Activated CD8-positive, alpha-beta T cell treated with anti-CD3 and anti-CD28 coated beads, Interleukin-2, amount 10 ng/mL, durations not matched to agents 7 days and 5 days (primary cell): ENCODE data around the gene BCS1L. TPM values are rescaled to one million over a fixed set of nuclear protein-coding genes. Genes with fewer than 3 reads are reported as not detected.
A peak's percentile ranks its signal among the peaks of the same experiment; 100 is the strongest.

Source experiments
- ATAC-seq: fragments of 150-1000 bp; cut with Tn5 transposase; one replicate; pipeline ENCODE4 v1.10.0; 2021; ENCODE audit warnings: moderate library complexity
- CTCF ChIA-PET: fragments of 350-600 bp; sonication (Branson Sonifier 250); formaldehyde crosslinking; loops from one replicate; lab custom pipeline; 2021; ENCODE audit warnings: antibody characterized with exemption; lab: Charles Lee
- POLR2A ChIA-PET: fragments of 350-600 bp; sonication (Branson Sonifier 250); formaldehyde crosslinking; loops from one replicate; lab custom pipeline; 2021; ENCODE audit warnings: antibody characterized with exemption; lab: Charles Lee
- DNase-seq: peaks from one replicate; pipeline ENCODE4 v3.0.0-alpha.2; 2020
- H3K27ac Mint-ChIP-seq: one replicate; pipeline ENCODE4 v1.8.0; 2021; ENCODE audit warnings: mild to moderate bottlenecking, mixed read lengths
- H3K27me3 Mint-ChIP-seq: one replicate; pipeline ENCODE4 v1.8.0; 2021; ENCODE audit warnings: low read depth, mixed read lengths
- H3K36me3 Mint-ChIP-seq: one replicate; pipeline ENCODE4 v1.8.0; 2021; ENCODE audit warnings: low read depth, mixed read lengths
- H3K4me1 Mint-ChIP-seq: one replicate; pipeline ENCODE4 v1.8.0; 2021; ENCODE audit warnings: low read depth, mixed read lengths
- H3K4me3 Mint-ChIP-seq: one replicate; pipeline ENCODE4 v1.8.0; 2021; ENCODE audit warnings: mild to moderate bottlenecking, mixed read lengths
- H3K9me3 Mint-ChIP-seq: one replicate; pipeline ENCODE4 v1.8.0; 2022; ENCODE audit warnings: mixed read lengths; ENCODE audit not compliant: insufficient read depth
- total RNA-seq, 2 experiments: library from RNA; stranded (reverse); gene quantifications; one replicate each; pipeline ENCODE4 v1.2.3, GENCODE V29; 2021

Gene BCS1L, protein sequence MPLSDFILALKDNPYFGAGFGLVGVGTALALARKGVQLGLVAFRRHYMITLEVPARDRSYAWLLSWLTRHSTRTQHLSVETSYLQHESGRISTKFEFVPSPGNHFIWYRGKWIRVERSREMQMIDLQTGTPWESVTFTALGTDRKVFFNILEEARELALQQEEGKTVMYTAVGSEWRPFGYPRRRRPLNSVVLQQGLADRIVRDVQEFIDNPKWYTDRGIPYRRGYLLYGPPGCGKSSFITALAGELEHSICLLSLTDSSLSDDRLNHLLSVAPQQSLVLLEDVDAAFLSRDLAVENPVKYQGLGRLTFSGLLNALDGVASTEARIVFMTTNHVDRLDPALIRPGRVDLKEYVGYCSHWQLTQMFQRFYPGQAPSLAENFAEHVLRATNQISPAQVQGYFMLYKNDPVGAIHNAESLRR
- total RNA-seq, result 10 to 100 TPM; 50.1 to 50.5 TPM

DNA sequence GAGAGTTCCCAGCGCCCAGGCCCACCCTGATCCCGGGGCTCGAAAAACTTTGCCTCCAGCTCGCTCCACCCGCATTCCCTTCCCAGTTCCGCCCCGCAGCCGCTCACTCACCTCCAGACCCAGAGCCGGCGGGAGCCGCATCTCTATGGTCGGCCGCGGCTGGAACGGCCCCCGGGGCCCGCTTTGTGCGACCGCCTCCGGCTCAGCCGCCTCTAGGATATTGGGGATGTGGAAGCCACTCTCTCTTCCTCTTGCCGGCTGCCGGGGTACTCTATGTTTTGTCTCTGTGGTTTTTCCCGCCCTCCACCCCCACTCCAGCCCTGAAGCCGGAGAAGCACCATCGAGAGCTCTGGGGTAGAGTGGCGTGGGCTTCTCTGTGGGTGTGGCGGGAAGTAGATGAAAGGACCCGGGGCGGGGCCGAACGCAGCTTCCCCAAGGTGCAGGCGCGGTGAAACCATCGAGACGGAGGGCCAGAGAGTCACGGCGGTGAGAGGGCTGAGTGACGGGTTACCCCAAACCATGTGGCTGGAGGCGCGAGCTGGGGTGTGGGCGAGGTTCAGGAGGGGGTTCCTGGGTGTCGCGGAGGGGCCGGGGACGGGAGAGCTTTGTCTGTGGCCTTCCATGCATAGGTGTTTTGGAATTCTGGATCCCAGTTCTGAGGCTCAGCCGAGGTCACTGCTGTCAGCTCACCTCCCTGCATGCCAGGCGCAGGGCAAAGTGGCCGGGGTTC, at the start of gene BCS1L, which contains the start of gene ZNF142:
Gene BCS1L (plus strand): TSS at position 426 of the 730 bp plus-strand sequence. CDS start 1,305 bp downstream, outside the sequence.
Gene ZNF142 (minus strand): TSS at position 366 of the 730 bp plus-strand sequence. CDS start 3,194 bp downstream, outside the sequence.
- peak; percentile 96 for ATAC-seq
- Mint-ChIP-seq H3K27me3 (no peaks in the 10 kb centered on the region), H3K9me3 (no peaks in the 10 kb centered on the region), H3K27ac (peak within 1 kb of the TSS; percentile 90), H3K36me3 (peaks cover 46% of the 10 kb centered on the region), H3K4me1 (peaks cover 31% of the 10 kb centered on the region), H3K4me3 (peak within 1 kb of the TSS; percentile 90)
- ChIA-PET POLR2A (interaction anchor here (0.7 to 3.6 kb wide), 9 partner anchors 10 to 260 kb away, joined by 3 to 39 read pairs (median 3); partner anchors contain the start of genes CTDSP1, RNF25 and STK36), CTCF (interaction anchor here (0.9 to 5.3 kb wide), 19 partner anchors 8 to 429 kb away, joined by 3 to 62 read pairs (median 4); partner anchors contain the start of genes RNF25, STK36 and TTLL4)
- DNase-seq, result peak; percentile 97

DNA sequence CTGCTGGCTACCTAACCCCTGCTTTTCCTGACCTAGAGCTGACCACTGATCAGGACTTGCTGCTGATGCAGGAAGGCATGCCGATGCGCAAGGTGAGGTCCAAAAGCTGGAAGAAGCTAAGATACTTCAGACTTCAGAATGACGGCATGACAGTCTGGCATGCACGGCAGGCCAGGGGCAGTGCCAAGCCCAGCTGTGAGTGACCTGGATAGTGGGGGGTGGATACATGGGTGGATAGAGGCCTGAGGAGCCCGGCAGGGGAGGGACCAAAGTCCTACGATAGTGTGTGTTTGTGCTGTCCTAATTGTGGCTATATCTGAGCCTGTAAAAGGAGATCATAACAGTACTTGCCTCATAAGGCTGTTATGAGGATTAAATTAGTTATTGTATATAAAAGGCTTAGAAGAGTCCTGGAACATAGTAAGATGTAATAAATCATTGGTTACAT, 43.6 kb upstream of the BCS1L start:
- ATAC-seq (no peak), DNase-seq (no peak)
- H3K36me3 Mint-ChIP-seq, result no peaks in the 10 kb centered on the region
- ChIA-PET POLR2A (interaction anchor here (0.7 kb wide), 1 partner anchor 111 kb away, joined by 4 read pairs; no protein-coding TSS in a partner anchor), CTCF (interaction anchor here (1.2 to 1.3 kb wide), 2 partner anchors 16 to 33 kb away, joined by 3 read pairs; no protein-coding TSS in a partner anchor)
- no peaks in the 10 kb centered on the region for H3K9me3 Mint-ChIP-seq
- peaks cover 2% of the 10 kb centered on the region for H3K27me3 Mint-ChIP-seq
- H3K27ac Mint-ChIP-seq, result no peak overlapping the region
- H3K4me1 Mint-ChIP-seq, result no peaks in the 10 kb centered on the region
- H3K4me3 Mint-ChIP-seq, result no peak overlapping the region

DNA sequence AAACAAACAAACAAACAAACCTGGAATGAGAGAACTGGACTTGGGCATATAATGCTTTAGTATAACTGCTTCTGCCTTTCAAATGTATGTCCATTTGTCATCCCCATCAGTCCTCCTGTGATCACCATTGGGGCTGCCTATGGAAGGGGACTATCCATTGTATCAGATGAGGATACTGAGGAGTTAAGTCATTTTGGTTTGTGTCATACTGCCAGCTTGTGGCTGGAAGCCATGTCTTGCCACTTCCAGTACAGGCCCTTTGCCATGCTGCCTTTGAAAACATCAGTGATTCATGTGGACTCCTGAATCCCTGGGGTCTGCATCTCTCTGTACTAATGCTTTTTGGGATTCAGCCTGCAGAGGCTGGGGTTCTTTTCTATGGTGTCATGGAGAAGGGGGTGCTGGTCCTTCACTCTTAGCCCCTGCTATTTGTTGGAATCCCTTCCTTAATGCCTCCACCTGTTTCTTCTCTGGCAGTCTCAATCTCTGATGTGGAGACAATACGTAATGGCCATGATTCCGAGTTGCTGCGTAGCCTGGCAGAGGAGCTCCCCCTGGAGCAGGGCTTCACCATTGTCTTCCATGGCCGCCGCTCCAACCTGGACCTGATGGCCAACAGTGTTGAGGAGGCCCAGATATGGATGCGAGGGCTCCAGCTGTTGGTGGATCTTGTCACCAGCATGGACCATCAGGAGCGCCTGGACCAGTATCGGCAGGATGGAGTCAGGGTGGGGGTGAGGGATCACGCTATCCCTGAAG, 41.2 kb upstream of the BCS1L start:
- Mint-ChIP-seq H3K4me1 (no peaks in the 10 kb centered on the region), H3K9me3 (no peaks in the 10 kb centered on the region), H3K27me3 (peaks cover 2% of the 10 kb centered on the region), H3K4me3 (no peak overlapping the region), H3K27ac (no peak overlapping the region), H3K36me3 (no peaks in the 10 kb centered on the region)
- no peak for DNase-seq
- ChIA-PET CTCF (no interaction called here), POLR2A (no interaction called here)
- ATAC-seq, result no peak

DNA sequence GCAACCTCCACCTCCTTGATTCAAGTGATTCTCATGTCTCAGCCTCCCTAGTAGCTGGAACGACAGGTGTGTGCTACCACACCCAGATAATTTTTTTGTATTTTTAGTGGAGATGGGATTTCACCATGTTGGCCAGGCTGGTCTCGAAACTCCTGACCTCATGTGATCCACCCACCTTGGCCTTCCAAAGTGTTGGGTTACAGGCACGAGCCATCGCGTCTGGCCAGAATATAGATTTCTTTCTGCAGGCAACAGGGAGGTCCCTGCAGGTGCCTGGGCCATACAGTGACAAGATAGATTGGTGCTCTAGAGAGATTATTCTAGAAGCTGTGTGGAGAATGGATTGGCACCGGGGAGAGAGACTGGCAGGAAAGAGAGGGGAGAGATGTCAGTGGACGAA, 38.5 kb upstream of the BCS1L start:
- no peak for ATAC-seq
- no peaks in the 10 kb centered on the region for H3K36me3 Mint-ChIP-seq
- POLR2A ChIA-PET, result no interaction called here

DNA sequence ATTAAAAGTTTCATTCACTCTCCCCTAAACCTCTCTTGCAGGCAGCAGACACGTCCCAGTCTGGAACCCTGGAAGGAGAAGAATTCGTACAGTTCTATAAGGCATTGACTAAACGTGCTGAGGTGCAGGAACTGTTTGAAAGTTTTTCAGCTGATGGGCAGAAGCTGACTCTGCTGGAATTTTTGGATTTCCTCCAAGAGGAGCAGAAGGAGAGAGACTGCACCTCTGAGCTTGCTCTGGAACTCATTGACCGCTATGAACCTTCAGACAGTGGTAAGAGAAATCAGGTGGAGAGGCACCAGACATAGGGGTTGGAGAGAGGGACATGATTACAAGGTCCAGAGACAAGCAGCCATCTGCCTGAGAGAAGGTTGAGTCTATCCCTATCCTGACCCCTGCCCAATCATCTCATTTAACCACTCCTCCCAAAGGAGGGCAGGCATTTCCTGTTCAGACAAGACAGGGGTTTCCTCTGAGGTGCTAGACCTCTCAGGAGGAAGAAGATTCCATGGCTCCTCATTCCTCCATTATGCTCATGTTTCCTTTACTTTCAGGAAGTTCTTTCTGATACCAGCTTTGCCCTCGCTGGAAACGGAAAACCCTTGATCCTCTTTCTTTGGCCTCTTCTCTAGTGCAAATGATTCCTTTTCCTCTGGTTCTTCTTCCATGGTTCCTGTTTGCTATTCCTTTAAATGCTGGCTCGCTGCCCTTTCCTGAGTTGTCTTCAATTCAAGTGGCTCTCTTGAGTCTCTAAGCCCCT, 36.7 kb upstream of the BCS1L start:
- H3K27ac Mint-ChIP-seq, result no peak overlapping the region
- H3K36me3 Mint-ChIP-seq, result no peaks in the 10 kb centered on the region
- DNase-seq (no peak), ATAC-seq (no peak)
- H3K9me3 Mint-ChIP-seq, result no peaks in the 10 kb centered on the region
- ChIA-PET POLR2A (no interaction called here), CTCF (no interaction called here)
- H3K4me1 Mint-ChIP-seq, result no peaks in the 10 kb centered on the region
- no peaks in the 10 kb centered on the region for H3K27me3 Mint-ChIP-seq
- H3K4me3 Mint-ChIP-seq, result no peak overlapping the region

More for the DNA sequence above, 38.5 kb upstream of the BCS1L start:
- H3K4me3 Mint-ChIP-seq, result no peak overlapping the region
- H3K4me1 Mint-ChIP-seq, result no peaks in the 10 kb centered on the region
- no peaks in the 10 kb centered on the region for H3K9me3 Mint-ChIP-seq
- H3K27me3 Mint-ChIP-seq, result no peaks in the 10 kb centered on the region
- CTCF ChIA-PET, result no interaction called here
- no peak overlapping the region for H3K27ac Mint-ChIP-seq
- DNase-seq, result no peak

DNA sequence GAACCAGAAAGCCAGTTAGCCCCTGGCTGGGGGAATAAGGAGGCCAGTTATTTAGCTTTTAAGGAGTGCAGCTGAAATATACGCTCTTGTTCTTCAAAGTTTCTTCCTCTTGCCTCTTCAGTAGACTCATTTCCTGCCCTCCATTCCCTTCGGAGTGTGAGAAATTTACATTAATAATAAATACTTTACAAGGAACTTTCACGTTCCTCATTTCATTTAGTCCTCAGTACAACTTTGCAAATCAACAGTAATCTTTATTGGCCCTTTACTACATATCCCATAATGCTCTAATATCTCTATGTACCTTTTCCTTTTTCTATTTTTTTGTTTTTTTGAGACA, 36.1 kb upstream of the BCS1L start:
- Mint-ChIP-seq H3K4me3 (no peak overlapping the region), H3K4me1 (no peaks in the 10 kb centered on the region), H3K36me3 (no peaks in the 10 kb centered on the region), H3K9me3 (no peaks in the 10 kb centered on the region), H3K27me3 (no peaks in the 10 kb centered on the region), H3K27ac (no peak overlapping the region)
- DNase-seq (no peak), ATAC-seq (no peak)
- CTCF ChIA-PET, result no interaction called here
- POLR2A ChIA-PET, result no interaction called here

DNA sequence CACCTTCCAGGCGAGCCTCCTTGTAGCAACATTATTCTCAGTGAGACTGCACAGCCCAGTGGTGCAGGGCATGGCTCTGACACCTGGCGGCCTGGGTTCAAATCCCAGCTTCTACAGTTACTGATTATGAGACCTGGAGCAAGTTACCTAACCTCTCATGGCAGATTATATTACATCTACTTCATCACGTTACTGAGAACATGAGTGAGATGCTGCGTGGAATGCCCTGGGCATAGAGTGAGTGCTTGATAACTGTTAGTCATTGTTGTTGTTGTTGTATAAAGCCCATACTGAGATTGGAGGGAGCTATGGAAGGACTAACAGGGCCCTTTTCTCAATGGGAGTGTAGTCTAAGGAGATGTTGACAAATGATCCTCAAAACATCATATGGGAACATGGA, 33.1 kb upstream of the BCS1L start:
- ATAC-seq (no peak), DNase-seq (no peak)
- ChIA-PET POLR2A (no interaction called here), CTCF (interaction anchor here (1.5 kb wide), 1 partner anchor 84 kb away, joined by 4 read pairs; the partner anchor contains the start of gene TTLL4)
- H3K36me3 Mint-ChIP-seq, result no peaks in the 10 kb centered on the region
- H3K4me1 Mint-ChIP-seq, result no peaks in the 10 kb centered on the region
- H3K27ac Mint-ChIP-seq, result no peak overlapping the region
- no peaks in the 10 kb centered on the region for H3K27me3 Mint-ChIP-seq
- H3K4me3 Mint-ChIP-seq, result no peak overlapping the region
- H3K9me3 Mint-ChIP-seq, result no peaks in the 10 kb centered on the region

DNA sequence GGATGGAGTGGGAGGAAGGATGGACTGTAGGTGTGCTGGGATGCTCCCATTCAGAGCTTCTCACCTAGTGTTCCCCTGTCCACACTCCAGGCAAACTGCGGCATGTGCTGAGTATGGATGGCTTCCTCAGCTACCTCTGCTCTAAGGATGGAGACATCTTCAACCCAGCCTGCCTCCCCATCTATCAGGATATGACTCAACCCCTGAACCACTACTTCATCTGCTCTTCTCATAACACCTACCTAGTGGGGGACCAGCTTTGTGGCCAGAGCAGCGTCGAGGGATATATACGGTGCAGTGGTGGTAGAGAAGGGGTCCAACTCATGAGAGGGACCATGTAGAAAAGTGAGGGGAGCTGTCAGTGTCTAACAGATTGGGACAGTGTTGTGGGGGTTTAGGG, 31.5 kb upstream of the BCS1L start:
- Mint-ChIP-seq H3K27ac (no peak overlapping the region), H3K27me3 (no peaks in the 10 kb centered on the region), H3K9me3 (no peaks in the 10 kb centered on the region), H3K36me3 (no peaks in the 10 kb centered on the region), H3K4me1 (no peaks in the 10 kb centered on the region), H3K4me3 (no peak overlapping the region)
- DNase-seq (no peak), ATAC-seq (no peak)
- POLR2A ChIA-PET, result interaction anchor here (0.6 to 0.7 kb wide), 2 partner anchors 44 to 63 kb away, joined by 3 read pairs; partner anchors contain the start of genes RNF25 and STK36
- CTCF ChIA-PET, result no interaction called here

DNA sequence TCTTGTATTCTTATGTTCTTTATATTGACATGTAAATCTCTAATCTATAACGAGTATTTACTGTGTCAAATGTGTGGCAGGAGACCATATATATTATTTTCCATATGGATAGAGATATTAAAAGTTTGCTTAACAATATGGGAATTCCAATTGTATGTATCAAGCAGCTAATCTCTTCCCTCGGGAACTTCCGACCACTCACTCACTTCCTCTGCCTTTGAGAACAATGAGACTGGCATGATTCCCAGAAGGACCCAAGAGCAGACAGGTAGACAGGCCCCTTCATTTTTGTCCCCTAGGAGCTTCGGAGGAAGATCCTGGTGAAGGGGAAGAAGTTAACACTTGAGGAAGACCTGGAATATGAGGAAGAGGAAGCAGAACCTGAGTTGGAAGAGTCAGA, 27.6 kb upstream of the BCS1L start:
- no peak overlapping the region for H3K4me3 Mint-ChIP-seq
- ChIA-PET POLR2A (no interaction called here), CTCF (interaction anchor here (1.0 kb wide), 1 partner anchor 16 kb away, joined by 3 read pairs; no protein-coding TSS in a partner anchor)
- H3K9me3 Mint-ChIP-seq, result no peaks in the 10 kb centered on the region
- H3K4me1 Mint-ChIP-seq, result no peaks in the 10 kb centered on the region
- no peak for ATAC-seq
- no peaks in the 10 kb centered on the region for H3K27me3 Mint-ChIP-seq
- no peak overlapping the region for H3K27ac Mint-ChIP-seq
- H3K36me3 Mint-ChIP-seq, result peaks cover 12% of the 10 kb centered on the region
- DNase-seq, result no peak

DNA sequence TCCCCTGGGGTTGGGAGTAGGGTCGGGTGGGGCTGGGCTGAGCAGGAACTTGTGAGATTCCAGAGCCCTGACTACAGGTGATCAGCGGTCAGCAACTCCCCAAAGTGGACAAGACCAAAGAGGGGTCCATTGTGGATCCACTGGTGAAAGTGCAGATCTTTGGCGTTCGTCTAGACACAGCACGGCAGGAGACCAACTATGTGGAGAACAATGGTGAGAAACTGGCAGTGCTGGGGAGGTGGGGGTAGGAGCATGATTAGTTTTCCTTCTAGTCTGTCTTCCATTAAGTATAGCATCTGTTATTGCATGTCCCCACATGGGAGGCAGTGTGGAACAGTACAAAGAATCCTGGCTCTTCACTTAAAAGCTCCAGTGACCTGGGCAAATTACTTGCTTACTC, 23.8 kb upstream of the BCS1L start:
- ChIA-PET POLR2A (no interaction called here), CTCF (interaction anchor here (1.1 kb wide), 1 partner anchor 212 kb away, joined by 3 read pairs; no protein-coding TSS in a partner anchor)
- no peaks in the 10 kb centered on the region for H3K9me3 Mint-ChIP-seq
- no peaks in the 10 kb centered on the region for H3K4me1 Mint-ChIP-seq
- no peak overlapping the region for H3K4me3 Mint-ChIP-seq
- ATAC-seq (no peak), DNase-seq (no peak)
- no peak overlapping the region for H3K27ac Mint-ChIP-seq
- H3K36me3 Mint-ChIP-seq, result peaks cover 41% of the 10 kb centered on the region
- no peaks in the 10 kb centered on the region for H3K27me3 Mint-ChIP-seq

DNA sequence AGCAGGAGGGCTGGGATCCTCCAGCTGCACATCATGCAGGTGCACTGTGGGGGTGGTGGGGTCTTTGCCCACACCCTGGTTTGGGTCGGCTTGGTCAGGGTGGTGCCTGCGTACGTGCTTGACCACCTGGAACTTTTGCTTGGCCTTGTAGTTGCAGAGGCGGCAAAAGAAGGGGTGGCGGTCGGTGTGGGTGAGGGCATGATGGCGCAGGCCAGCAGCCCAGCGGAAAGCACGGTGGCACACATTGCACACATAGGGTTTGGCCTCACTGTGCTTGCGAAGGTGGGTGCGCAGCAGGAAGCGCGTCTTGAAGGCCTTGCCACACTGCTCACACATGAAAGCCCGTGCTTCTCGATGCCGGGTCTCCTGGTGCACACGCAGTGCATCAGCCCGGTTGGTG, 21.1 kb upstream of the BCS1L start:
- peaks cover 52% of the 10 kb centered on the region for H3K36me3 Mint-ChIP-seq
- ATAC-seq (no peak), DNase-seq (no peak)
- CTCF ChIA-PET, result no interaction called here
- H3K9me3 Mint-ChIP-seq, result no peaks in the 10 kb centered on the region
- no peak overlapping the region for H3K27ac Mint-ChIP-seq
- no peaks in the 10 kb centered on the region for H3K4me1 Mint-ChIP-seq
- POLR2A ChIA-PET, result no interaction called here
- H3K4me3 Mint-ChIP-seq, result no peak overlapping the region
- no peaks in the 10 kb centered on the region for H3K27me3 Mint-ChIP-seq
